Small intestine (tissue), 7 donors: Measurements from ENCODE around the gene GLYATL1B. TPM values are rescaled to one million over a fixed set of nuclear protein-coding genes. Genes with fewer than 3 reads are reported as not detected.
"Not testable (repeated sequence)": the region's sequence is repeated elsewhere in the genome, so short reads cannot be mapped to it uniquely, and the experiment has no call there.

Source experiments
- DNase-seq, 2 donors: peaks; one replicate each; pipeline versions ENCODE4 v3.0.0 to v3.0.0-alpha.2; 2013
- FAIRE-seq: peaks from 2 replicates; lab custom pipeline; 2012; peaks lifted over from hg19 to GRCh38; lab: Jason Lieb, UNC
- H3K27ac ChIP-seq, 3 donors: one replicate each; pipeline ENCODE4 v1.5.1; 2013; ENCODE audit warnings: low read length in 2 of 3, mild to moderate bottlenecking in 2 of 3, control low read depth in 1 of 3, inconsistent platforms in 1 of 3, low read depth in 1 of 3, moderate library complexity in 1 of 3
- H3K27me3 ChIP-seq, 3 donors: one replicate each; pipeline ENCODE4 v1.6.1; 2013; ENCODE audit warnings: low read length in 3 of 3, inconsistent platforms in 1 of 3; ENCODE audit not compliant: control insufficient read depth in 3 of 3, insufficient read depth in 3 of 3
- H3K36me3 ChIP-seq, 3 donors: one replicate each; pipeline ENCODE4 v1.6.1; 2013; ENCODE audit warnings: low read length in 3 of 3, inconsistent platforms in 1 of 3, low read depth in 1 of 3, mild to moderate bottlenecking in 1 of 3, moderate library complexity in 1 of 3; ENCODE audit not compliant: control insufficient read depth in 3 of 3, insufficient read depth in 2 of 3
- H3K4me1 ChIP-seq, 3 donors: one replicate each; pipeline ENCODE4 v1.6.1; 2013; ENCODE audit warnings: low read length in 2 of 3, inconsistent platforms in 1 of 3, low read depth in 1 of 3, mild to moderate bottlenecking in 1 of 3, moderate library complexity in 1 of 3; ENCODE audit not compliant: control insufficient read depth in 3 of 3, insufficient read depth in 2 of 3
- H3K4me3 ChIP-seq, 3 donors: one replicate each; pipeline ENCODE4 v1.5.1; 2013; ENCODE audit warnings: low read length in 3 of 3, control low read depth in 1 of 3, inconsistent platforms in 1 of 3, low read depth in 1 of 3, mild to moderate bottlenecking in 1 of 3, moderate library complexity in 1 of 3
- H3K9me3 ChIP-seq, 2 donors: one replicate each; pipeline ENCODE4 v1.6.1; 2013; ENCODE audit warnings: low read depth in 1 of 2, low read length in 1 of 2; ENCODE audit not compliant: control insufficient read depth in 2 of 2, insufficient read depth in 1 of 2
- WGBS, 3 donors: extraction: QIAGEN DNeasy Blood & Tissue Kit; methylation state at CpG; one replicate each; pipeline ENCODE4 v1.1.7; 2013; 5-methylcytosine and 5-hydroxymethylcytosine counted together
- polyA plus RNA-seq, 4 donors: library from polyadenylated mRNA; stranded (reverse) in 3 of 4; unstranded in 1 of 4; fragments of 200-250 nt in 3 of 4; fragments of 120-200 nt in 1 of 4; gene quantifications; one replicate each; pipeline versions ENCODE4 v1.2.1 to v1.2.3, GENCODE V29; 2013
- donor health status: healthy with polysubstance abuse.
- donor health status: control.
- donor health status: control.
- donor health status: Bipolar disorder and iron deficiency.
- donor health status: healthy.

GLYATL1B gene
- polyA plus RNA-seq, 4 donors: 0.06 TPM; not detected in 3

DNA sequence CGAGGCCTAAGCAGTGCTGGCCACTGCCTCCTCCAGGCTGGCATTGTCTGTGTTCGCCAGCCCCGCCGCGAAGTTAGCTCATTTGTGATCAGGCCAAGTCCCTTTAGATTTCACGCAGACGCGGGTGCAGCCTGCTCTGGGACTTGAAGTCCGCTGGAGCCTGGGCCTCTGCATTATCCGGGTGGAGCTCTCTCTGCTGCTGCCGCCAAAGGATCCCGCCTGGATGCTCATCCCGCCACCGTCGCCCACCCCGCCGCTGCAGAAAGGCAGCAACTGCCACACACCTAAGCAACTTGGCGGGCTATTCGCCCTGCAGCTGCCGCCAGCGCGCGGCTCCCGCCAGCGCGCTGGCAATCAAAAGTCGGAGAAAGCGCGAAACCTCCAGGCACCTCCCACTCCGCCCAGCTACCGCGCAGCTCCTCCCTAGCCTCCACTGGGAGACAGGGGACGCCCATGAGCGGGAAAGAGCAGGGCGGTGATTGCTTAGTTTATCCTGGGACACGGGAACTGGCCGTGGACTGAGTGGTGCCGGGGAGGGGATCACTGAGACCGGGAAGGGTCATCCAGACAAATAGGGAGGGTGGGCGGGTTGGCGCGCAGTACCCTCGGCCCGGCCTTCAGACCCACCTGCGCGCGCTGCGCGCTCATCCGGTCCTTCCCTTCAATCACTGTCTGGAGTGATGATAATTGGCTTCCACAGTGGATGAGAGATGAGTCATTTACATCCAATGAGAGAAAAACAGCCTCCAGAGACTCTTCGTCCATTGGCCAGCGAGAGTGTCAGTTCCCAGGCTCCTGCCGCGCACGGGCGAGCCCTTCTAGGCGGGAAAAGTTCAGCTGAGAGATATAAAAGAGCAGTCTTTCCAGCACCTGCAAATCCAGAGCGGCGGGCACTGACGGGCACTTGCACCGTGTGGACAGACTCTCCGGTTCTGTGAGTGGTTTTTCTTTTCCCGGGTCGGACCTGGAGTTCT lies 20.5 kb downstream of the GLYATL1B start, which contains the start of gene FAM111B:
Gene FAM111B, plus strand, starts transcription at position 875 of the 974 bp plus-strand sequence. CDS start 2,389 bp downstream, outside the sequence.
- peak within 1 kb of the TSS; percentile 47 to 61 (median 61) for H3K4me3 ChIP-seq
- 1% methylated on average over 61 to 64 of the region's 64 CpGs for WGBS, 3 donors
- H3K27ac ChIP-seq: peak within 1 kb of the TSS in 2 of 3 donors; percentile 26 to 75
- no peaks in the 10 kb centered on the region for H3K36me3 ChIP-seq
- peak; percentile 92 to 97 for DNase-seq
- H3K4me1 ChIP-seq: peaks cover 3 to 4% (median 3%) of the 10 kb centered on the region in 3 donors
- H3K27me3 ChIP-seq: no peaks in the 10 kb centered on the region
- H3K9me3 ChIP-seq: no peaks in the 10 kb centered on the region
- no peak for FAIRE-seq

DNA sequence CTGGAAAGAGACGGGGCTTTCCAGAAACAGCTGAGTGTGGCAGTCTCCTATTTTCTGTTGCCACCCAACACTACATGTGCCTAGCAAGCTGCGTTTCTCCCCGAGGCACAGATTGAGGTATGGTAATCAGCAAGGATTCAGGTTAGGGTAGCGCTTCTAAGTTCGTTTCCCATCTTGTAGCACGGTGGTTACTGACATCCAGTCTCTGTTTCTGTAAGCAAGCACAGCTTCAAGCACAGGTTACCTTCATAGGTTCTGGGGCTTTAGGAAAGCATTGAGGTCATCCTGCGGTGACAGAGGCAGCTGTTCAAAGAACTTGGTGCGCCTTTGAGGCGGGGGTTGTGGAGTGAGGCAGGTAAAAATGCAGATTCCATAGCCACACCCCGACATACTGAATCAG lies 21.6 kb downstream of the GLYATL1B start:
- DNase-seq: peak in 1 of 2 donors; percentile 6
- H3K36me3 ChIP-seq, H3K4me1 ChIP-seq, FAIRE-seq, H3K27ac ChIP-seq, H3K27me3 ChIP-seq, H3K9me3 ChIP-seq: not testable (repeated sequence)
- 4 to 19% (median 11%) methylated on average over 10 of the region's 10 CpGs for WGBS, 3 donors
- H3K4me3 ChIP-seq: peak overlapping the region in 1 of 3 donors; percentile 47

DNA sequence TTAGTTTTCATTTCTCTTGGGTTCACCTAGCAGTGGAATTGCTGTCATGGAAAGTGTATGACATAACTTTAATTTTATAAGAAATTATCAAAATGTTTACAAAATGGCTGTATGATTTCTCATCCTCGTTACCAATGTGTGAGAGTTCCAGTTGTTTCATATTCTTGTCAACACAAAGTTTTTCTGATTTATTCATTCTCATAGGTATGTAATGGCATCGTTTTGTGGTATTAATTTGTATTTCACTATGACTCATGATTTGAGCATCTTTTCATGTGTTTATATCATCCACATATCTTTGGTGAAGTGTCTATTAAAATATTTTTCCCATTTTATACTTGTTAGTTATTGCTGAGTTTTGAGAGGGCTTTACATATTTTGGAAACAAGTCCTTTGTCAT lies 26.4 kb downstream of the GLYATL1B start:
- H3K9me3 ChIP-seq: peaks cover under 1 to 21% of the 10 kb centered on the region in 2 donors
- no peaks in the 10 kb centered on the region for H3K27me3 ChIP-seq
- H3K4me3 ChIP-seq: no peak overlapping the region
- peaks cover 0 to 6% (median 0%) of the 10 kb centered on the region in 3 donors for H3K36me3 ChIP-seq
- WGBS, 3 donors: 69 to 79% (median 75%) methylated on average over 2 of the region's 2 CpGs
- no peak for FAIRE-seq
- no peak for DNase-seq
- no peak overlapping the region for H3K27ac ChIP-seq
- H3K4me1 ChIP-seq: peaks cover 0 to under 1% (median 0%) of the 10 kb centered on the region in 3 donors

DNA sequence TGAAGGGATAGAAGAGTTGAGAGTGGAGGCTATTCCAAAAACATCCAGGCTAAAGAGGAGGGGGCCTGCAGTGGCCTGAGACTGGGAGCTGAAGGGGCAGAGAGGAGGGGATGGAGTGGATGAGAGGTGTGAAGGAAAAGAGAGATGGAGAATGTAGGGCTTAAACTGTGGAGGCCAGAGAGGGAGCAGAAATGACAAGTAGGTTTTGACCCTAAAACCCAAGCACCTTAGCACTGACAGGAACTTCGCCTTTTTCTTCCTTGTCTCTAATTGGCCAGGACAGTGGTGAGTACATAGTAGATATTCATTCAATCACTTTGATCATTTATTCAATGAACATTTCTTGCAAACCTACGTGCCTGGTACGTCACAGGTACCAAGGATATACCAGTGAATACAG lies 28.2 kb downstream of the GLYATL1B start:
- FAIRE-seq (no peak), DNase-seq (no peak)
- Histone ChIP-seq H3K36me3 (peaks cover 0 to 8% (median 0%) of the 10 kb centered on the region in 3 donors), H3K9me3 (peaks cover 2 to 36% of the 10 kb centered on the region in 2 donors), H3K4me1 (no peaks in the 10 kb centered on the region), H3K4me3 (no peak overlapping the region), H3K27ac (no peak overlapping the region), H3K27me3 (no peaks in the 10 kb centered on the region)
- WGBS, 3 donors: 97 to 100% (median 100%) methylated on average over 3 of the region's 3 CpGs

DNA sequence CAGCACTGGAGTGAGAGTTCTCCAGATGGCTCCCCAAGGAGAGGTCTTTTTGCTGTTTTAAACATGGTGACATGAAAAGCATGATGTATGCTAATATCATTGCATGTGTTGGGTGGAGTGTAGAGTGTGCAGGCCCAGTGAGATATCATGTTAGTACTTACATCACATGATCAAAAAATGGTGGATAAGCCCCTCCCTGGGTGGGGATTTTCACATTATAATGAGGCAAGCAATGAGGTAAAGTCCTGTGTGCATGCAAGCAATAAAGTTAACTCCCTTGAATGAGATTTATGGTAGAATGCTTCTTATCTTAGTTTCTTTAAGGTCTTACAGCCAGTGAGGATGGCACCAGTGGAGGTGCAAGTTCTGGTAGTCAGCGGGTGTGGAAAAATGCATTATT lies 29.4 kb downstream of the GLYATL1B start:
- Histone ChIP-seq H3K9me3 (peaks cover 2 to 36% of the 10 kb centered on the region in 2 donors), H3K27ac (peak overlapping the region in 1 of 3 donors; percentile 65), H3K4me1 (no peaks in the 10 kb centered on the region), H3K4me3 (no peak overlapping the region), H3K36me3 (peaks cover 0 to 8% (median 0%) of the 10 kb centered on the region in 3 donors), H3K27me3 (no peaks in the 10 kb centered on the region)
- FAIRE-seq: no peak
- DNase-seq: peak in 1 of 2 donors; percentile 41
- 100% methylated on average over 1 of the region's 1 CpG for WGBS, 3 donors

DNA sequence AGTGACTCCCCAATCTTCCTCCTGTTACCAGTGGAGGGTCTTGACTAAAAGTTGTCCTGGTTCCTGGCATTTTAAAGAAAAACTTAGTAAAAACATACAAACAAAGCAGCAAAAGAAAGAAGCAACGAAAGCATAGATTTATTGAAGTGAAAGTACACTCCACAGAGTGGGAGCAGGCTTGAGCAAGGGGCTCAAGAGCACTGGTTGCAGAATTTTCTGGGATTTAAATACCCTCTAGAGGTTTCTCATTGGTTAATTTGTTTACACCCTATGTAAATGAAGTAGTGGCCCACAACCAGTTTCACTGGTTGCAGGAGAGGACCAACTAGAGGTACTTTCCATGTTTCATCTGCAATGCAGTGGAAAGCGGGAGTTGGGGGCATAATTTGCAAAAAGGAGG lies 31.7 kb downstream of the GLYATL1B start:
- 98 to 99% (median 98%) methylated on average over 2 of the region's 2 CpGs for WGBS, 3 donors
- Histone ChIP-seq H3K36me3 (peaks cover 0 to 8% (median 0%) of the 10 kb centered on the region in 3 donors), H3K9me3 (peaks cover 2 to 36% of the 10 kb centered on the region in 2 donors), H3K27ac (no peak overlapping the region), H3K4me3 (no peak overlapping the region), H3K4me1 (no peaks in the 10 kb centered on the region), H3K27me3 (no peaks in the 10 kb centered on the region)
- no peak for DNase-seq
- FAIRE-seq: no peak

DNA sequence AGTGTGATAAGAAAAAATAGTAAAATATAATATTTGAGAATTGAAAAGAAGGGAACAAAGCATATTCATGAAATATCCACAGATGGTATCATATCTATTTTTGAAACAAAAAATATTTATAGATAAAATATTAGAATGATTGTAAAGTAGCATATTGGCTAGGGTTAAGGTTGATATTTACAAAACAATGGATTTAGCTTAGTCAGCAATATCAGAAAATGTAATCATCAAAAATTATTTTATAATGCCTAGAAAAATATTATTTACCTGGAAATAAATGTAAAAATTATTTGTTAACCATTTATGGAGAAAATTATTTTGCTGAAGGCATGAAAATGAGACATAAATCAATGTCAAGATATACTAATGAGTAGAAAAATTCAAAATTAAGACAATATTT lies 33.7 kb downstream of the GLYATL1B start:
- no peak for FAIRE-seq
- Histone ChIP-seq H3K9me3 (peaks cover 2 to 36% of the 10 kb centered on the region in 2 donors), H3K4me1 (no peaks in the 10 kb centered on the region), H3K4me3 (no peak overlapping the region), H3K27me3 (no peaks in the 10 kb centered on the region), H3K36me3 (peaks cover 0 to 3% (median 0%) of the 10 kb centered on the region in 3 donors), H3K27ac (no peak overlapping the region)
- no peak for DNase-seq

DNA sequence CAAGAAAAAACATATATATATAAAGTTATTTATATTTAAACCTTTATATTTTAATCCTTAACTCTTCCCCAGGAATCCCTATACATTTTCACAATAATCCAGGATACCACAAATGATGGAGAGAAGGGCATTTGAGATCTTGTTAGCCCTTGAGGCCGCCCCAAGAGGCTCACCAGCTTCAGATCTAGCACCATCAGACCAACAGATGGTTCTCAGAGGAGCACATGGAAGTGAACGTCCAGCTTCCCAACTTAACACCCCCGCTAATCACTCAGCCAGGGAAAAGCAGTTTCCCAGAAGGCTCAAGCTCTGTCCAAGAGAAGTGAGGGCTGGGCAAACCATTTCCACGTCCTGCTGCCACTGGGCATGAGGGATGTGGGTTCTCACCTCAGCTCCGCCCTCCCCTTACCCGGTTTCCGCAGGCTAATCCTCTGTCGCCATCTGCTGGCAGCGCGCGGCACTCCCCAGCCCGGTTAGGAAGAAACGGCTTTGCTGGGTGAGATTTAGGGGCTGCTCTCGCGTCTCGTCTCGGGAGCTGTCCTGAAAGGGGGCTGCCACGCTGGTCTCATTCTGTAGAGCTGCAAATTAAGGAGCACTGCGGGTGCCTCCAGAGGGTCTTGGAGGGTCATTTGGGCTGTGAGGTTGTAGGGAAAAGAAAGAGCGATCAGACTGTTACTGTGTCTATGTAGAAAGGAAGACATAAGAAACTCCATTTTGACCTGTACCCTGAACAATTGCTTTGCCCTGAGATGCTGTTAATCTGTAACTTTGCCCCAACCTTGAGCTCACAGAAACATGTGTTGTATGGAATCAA lies 49.7 kb downstream of the GLYATL1B start:
- Histone ChIP-seq H3K4me3 (no peak overlapping the region), H3K9me3 (peaks cover 0 to 18% of the 10 kb centered on the region in 2 donors), H3K27ac (peak overlapping the region in 1 of 3 donors; percentile 34), H3K4me1 (peaks cover 0 to 7% (median 0%) of the 10 kb centered on the region in 3 donors), H3K27me3 (no peaks in the 10 kb centered on the region), H3K36me3 (peaks cover 4 to 27% (median 9%) of the 10 kb centered on the region in 3 donors)
- 15 to 33% (median 22%) methylated on average over 20 of the region's 20 CpGs for WGBS, 3 donors
- DNase-seq (peak; percentile 71 to 93), FAIRE-seq (no peak)
